Stimulated activated CD8-positive, alpha-beta memory T cell treated with anti-CD3 and anti-CD28 coated beads, Interleukin-15, amount 100 ng/mL, for 48 hours (primary cell): ENCODE results near the gene PALM.

Source experiments
- DNase-seq, 2 donors: peaks; one replicate each; pipeline ENCODE4 v3.0.0-alpha.2; 2020; ENCODE audit warnings: low read depth in 2 of 2

Gene PALM

DNA sequence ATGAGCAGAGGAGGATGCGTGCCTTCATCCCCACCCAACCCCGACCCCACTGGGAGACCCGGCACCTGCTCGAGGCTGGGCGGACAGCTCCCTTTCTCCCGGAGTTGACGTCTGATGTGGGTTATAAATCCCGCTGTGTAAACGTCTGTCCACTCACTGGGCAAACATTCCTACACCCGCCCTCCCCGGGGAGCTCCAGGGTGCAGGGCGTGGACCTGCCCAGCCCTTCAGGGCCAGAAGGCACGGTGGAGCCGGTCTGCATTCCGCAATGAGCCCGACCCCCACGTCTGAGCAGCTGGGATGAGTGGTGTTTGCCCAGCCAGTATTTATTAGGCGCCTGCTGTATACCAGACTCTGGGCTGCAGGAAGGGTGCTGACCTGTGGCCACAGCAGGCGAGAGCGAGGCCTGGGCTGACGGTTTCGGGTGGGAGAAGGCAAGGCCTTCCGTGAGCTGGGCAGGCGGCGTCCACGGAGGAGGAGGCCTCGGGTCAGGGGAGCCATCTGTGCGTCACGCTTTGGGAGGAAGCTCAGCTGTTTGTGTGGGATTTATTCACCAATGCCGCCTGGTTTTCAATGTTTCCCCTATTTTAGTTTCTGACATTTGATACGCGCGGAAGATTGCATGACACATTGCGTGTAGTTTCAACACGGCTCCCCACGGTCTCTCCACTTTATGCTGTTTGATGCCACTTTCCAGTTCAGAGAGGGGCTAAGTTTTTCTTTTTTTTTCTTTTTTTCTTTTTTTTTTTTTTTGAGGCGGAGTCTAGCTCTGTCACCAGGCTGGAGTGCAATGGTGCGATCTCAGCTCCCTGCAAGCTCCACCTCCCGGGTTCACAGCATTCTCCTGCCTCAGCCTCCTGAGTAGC lies 44.1 kb downstream of the PALM start:
- no peak for DNase-seq

DNA sequence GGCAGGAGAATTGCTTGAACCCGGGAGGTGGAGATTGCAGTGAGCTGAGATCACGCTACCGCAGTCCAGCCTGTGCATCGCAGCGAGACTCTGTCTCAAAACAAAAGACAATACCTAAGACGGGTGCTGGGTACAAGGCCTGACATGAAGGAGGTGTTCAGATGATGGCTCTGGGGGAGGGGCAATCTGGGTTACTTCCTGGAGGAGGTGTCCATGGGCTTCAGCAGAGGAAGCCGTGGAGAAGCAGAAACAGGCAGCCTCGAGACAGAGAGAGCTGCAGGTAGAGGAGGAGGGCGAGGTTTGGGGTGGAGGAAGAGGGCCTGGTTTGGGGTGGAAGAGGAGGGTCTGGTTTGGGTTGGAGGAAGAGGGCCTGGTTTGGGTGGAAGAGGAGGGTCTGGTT lies 45.8 kb downstream of the PALM start:
- no peak for DNase-seq

DNA sequence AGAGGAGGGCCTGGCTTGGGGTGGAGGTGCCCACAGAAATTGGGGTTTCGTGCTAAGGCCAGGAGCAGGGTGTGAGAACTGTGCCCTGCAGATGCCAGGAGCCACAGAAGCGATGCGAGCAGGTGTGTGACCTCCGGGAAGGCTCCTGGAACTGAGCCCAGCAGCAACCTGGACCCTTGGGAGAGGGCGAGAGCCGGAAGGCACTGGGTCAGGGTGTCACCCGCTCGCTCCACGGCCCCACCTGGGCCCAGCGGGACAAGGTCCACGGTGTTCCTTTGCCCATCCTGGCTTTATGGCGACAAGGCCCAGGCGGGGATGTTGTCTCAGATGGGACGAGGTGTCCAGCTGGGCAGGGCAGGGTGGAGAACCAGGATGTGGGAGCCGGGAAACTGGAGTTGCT lies 46.3 kb downstream of the PALM start:
- no peak for DNase-seq

DNA sequence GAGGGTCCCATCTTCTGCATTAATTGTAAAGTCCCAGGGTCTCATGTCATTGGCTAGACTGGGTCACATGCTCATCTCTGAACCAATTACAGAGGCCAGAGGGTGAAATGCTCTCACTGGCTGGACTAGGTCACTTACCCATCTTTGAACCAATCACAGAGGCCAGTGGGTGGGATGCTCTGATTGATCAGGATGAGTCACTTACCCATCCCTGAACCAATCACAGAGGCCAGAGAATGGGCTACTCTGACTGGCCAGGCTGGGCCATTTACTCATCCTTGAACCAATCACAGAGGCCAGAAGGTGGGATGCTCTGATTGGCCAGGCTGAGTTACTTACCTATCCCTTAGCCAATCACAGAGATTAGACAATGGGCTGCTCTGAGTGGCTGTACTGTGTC lies 47.5 kb downstream of the PALM start:
- peak; percentile 14 to 38 for DNase-seq

DNA sequence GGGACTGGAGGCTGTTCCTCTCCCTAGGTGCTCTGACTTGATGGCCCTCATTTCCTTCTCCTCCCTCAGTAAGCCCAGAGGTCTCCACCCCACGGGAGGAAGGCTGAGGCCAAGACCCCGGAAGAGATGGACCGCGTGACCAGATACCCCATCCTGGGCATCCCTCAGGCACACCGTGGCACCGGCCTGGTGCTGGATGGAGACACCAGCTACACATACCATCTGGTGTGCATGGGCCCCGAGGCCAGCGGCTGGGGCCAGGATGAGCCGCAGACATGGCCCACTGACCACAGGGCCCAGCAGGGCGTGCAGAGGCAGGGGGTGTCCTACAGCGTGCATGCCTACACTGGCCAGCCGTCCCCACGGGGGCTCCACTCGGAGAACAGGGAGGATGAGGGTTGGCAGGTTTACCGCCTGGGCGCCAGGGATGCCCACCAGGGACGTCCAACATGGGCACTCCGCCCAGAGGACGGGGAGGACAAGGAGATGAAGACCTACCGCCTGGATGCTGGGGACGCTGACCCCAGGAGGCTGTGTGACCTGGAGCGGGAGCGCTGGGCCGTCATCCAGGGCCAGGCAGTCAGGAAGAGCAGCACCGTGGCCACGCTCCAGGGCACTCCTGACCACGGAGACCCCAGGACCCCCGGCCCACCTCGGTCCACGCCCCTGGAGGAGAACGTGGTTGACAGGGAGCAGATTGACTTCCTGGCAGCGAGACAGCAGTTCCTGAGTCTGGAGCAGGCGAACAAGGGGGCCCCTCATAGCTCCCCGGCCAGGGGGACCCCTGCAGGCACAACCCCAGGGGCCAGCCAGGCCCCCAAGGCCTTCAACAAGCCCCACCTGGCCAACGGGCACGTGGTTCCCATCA lies 48.3 kb downstream of the PALM start:
- no peak for DNase-seq

DNA sequence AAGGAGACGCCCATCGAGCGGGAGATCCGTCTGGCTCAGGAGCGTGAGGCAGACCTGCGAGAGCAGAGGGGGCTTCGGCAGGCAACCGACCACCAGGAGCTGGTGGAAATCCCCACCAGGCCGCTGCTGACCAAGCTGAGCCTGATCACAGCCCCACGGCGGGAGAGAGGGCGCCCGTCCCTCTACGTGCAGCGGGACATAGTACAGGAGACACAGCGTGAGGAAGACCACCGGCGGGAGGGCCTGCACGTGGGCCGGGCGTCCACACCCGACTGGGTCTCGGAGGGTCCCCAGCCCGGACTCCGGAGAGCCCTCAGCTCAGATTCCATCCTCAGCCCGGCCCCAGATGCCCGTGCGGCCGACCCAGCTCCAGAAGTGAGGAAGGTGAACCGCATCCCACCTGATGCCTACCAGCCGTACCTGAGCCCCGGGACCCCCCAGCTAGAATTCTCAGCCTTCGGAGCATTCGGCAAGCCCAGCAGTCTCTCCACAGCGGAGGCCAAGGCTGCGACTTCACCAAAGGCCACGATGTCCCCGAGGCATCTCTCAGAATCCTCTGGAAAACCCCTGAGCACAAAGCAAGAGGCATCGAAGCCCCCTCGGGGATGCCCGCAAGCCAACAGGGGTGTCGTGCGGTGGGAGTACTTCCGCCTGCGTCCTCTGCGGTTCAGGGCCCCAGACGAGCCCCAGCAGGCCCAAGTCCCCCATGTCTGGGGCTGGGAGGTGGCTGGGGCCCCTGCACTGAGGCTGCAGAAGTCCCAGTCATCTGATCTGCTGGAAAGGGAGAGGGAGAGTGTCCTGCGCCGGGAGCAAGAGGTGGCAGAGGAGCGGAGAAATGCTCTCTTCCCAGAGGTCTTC lies 49.3 kb downstream of the PALM start:
- DNase-seq = no peak

DNA sequence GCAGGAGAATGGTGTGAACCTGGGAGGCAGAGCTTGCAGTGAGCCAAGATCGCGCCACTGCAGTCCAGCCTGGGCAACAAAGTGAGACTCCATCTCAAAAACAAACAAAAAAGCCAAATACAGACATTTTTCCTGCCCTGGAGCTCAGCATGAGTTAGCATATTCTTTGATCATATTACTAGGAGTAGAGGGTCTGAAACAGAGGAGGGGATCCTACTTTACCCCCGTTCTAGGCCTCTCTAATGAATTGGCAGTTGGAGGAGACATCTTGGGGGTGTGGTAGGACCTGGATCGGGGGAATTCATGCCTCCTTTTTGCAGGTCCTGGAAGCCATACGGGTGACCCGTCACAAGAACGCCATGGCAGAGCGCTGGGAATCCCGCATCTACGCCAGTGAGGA lies 54.4 kb downstream of the PALM start:
- no peak for DNase-seq

DNA sequence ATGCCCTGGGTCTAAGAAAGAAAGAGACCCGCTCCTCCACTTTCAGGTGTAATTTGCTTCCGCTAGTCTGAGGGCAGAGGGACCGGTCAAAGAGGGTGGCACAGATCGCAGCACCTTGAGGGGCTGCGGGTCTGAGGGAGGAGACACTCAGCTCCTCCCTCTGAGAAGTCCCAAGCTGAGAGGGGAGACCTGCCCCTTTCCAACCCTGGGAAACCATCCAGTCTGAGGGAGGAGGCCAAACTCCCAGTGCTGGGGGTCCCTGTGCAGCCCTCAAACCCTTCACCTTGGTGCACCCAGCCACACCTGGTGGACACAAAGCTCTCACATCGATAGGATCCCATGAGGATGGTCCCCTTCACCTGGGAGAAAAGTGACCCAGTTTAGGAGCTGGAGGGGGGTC lies 55.1 kb downstream of the PALM start:
- DNase-seq = no peak

DNA sequence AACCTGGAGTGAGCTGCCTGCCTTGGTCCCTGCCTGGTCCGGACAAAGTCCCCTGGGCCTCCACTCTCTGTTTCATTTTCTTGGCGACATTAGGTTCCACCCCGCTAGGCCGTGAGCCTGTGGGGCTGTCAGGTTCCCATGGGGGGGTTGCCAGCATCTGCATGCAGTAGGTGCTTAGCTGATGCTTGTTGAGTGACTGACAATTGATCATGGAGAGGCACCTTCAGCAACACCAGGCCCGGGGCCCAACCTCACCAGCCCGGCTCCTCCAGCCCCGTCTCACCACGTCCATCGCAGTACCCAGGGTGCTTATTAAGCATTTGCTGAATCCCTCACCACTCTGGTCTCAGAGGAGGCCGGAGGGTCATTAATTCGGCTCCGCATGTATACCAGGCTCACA lies 55.6 kb downstream of the PALM start:
- no peak for DNase-seq

DNA sequence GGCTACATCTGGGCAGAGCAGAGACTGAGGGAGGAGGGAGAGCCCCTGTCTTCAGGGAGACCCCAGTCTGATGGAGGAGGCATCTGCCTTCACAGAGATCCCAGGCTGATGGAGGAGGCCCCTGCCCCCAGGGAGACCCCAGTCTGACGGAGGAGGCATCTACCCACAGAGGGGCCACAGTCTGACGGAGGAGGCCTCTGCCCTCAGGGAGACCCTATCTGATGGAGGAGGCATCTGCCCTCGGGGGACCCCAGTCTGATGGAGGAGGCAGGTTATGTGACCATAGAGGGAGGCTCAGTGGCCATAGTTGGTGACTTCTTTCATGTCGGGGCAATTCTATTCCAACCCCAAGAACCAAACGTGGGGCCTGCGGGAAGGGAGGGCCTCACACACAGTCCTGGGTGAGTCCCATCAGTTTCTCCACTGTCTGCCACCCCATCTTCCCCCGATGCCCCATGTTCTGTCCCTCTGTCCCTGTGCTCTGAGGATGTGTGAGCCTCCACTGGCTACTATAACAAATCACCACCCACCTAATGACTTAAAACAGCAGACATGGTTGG lies 56.5 kb downstream of the PALM start:
- no peak for DNase-seq

DNA sequence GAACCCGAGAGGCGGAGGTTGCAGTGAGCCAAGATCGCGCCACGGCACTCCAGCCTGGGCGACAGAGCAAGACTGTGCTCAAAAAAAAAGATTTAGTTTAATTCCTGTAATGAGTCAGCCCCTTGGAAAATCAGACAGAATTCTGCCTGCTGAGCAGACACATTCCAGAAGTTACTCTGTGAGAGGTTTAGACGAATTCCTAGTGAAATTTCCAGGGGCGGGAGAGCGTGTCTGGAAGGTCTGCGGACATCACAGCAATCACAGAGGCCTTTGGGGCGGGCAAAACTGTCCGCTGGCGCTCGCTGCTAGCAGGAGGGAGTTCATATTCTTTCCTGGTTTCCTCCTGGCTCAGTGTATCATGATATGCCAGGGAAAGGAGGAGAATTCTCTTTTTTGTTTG lies 59.7 kb downstream of the PALM start:
- DNase-seq = no peak

DNA sequence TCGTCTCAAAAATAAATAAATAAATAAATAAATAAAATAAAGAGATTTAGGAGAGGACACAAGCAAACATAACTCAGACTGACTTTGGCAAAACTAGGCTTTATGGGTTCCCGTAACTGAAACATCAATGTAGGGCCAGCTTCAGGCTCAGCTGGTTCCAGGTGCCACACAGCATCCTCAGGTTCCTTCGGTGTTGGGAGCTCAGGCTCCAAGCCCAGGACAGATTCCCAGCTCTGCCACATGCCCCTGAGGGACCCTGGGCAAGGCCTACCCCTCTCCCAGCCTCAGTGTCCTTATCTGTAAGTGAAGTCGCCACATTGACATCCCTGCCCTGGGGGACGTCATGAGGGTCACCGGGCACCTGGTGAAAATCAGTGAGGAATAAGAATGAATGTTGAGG lies 60.9 kb downstream of the PALM start:
- no peak for DNase-seq

DNA sequence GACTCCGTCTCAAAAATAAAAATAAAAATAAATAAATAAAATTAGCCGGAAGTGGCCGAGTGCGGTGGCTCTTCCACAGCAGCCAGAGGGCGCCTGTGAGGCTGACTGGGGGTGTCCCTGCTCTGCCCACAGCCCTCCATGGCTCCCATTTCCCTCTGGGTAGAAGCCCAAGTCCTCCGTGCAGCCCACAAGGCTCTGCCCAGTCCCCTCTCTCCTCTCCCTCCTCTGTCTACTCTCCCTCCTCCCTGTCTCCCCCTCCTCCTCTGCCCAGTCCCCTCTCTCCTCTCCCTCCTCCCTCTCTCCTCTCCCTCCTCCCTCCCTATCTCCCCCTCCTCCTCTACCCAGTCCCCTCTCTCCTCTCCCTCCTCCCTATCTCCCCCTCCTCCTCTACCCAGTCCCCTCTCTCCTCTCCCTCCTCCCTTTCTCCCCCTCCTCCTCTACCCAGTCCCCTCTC lies 62.6 kb downstream of the PALM start:
- DNase-seq = peak in 1 of 2 donors; percentile 13

DNA sequence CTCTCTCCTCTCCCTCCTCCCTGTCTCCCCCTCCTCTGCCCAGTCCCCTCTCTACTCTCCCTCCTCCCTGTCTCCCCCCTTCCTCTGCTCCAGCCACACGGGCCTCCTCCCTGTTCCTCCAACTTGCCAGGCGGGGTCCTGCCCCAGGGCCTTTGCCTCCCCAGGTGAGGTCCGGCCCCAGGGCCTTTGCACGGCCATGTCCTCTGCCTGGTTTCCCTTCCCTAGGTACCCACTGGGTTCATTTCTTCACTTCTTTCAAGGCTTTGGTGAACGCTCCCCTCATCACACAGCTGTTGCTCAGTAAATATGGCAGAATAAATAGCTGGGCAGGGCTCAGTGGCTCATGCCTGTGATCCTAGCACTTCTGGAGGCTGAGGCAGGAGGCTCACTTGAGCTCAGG lies 63.3 kb downstream of the PALM start:
- no peak for DNase-seq

DNA sequence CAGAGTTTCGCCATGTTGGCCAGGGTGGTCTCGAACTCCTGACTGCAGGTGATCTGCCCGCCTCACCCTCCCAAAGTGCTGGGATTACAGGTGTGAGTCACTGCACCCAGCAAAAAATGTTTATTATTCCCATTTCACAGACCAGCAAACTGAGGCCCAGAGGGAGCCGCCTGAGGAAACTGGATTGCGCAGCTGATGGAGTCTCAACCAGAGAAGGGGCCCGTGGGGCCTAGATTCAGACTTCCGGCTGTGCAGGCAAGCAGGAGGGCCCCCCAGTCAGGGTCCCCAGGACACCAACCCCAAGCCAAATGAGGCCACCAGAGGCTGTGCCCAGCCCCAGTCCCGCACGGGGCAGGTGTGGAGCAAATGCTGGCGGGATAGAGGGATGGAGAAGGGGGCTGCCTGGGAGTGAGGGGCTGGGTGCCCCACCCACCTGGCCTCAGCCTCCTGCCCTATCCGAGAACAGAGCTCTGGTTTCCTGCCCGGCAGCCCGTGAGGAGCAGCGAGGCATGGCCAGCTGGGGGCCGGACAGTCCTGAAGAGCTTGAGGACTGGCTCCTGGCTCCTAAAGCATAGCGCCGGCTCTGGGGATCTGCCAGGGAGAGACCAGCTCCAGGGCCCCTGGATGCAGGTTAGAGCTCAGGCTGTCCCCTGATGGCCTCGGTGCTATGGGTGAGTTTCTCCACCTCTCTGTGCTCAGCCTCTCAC lies 64.1 kb downstream of the PALM start:
- no peak for DNase-seq

DNA sequence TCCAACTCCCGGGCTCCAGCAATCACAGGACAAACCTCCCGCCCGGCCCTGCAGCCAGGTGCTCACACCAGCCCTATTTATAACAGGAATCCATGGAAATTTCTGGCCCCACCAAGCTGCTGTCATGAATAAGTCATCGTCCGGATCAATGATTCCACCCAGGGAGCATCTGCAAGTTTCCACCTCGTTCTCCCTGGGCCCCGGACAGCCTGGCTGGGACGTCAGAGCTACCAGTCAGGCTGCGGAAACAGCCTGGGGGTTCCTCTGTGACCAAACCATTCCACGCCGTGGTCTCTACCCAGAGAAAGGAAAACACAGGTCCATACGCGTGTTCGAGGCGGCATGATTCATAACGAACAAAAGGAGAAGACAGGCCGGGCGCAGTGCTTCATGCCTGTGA lies 67.8 kb downstream of the PALM start:
- no peak for DNase-seq

DNA sequence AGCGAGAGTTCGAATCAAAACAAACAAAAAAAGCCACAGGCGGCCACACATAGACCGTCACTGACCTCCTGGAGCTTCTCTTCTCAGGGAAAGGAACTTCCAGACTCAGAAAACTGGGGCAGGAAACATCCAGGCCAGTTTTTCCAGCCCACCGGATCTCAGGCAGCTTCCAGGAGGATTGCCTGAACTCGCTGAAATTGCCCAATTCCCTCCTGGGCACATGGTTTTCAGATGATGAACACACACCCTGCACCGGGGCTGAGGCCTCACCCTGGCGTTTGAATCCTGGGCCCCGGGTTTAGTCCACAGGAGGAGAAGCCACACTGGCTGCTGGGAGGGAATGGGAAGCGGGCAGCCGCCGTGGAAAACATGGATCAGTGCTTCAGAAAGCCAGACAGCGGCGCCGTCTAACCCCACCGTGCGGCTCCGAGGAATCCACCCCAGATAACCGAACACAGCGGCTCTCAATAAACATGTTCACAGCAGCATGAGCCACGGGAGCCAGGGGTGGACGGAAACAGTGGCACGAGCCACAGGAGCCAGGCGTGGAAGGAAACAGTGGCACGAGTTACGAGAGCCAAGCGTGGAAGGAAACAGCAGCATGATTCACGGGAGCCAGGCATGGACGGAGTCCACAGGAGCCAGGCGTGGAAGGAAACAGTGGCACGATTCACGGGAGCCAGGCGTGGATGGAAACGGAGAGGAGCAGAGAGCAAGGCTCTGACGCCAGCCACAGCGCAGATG lies 70.3 kb downstream of the PALM start:
- DNase-seq = no peak

DNA sequence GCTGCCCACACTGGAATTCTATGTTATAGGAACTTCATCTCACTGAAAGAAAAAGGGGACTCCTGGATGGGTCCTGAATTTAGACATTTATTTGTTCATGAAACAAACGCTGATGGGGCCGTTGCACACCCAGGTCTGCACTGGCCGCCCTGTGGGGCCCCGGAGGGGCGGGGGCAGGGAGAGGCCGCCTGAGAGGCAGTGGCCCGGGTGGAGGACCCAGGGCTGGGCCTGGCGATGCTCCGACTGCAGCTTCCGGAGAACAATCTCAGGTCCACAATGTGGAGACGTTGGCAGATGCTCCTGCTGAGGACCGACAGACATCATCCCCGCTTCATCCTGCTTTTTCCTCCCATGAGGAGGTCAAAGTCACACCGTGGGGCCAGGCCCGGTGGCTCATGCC lies 72.2 kb downstream of the PALM start:
- no peak for DNase-seq

DNA sequence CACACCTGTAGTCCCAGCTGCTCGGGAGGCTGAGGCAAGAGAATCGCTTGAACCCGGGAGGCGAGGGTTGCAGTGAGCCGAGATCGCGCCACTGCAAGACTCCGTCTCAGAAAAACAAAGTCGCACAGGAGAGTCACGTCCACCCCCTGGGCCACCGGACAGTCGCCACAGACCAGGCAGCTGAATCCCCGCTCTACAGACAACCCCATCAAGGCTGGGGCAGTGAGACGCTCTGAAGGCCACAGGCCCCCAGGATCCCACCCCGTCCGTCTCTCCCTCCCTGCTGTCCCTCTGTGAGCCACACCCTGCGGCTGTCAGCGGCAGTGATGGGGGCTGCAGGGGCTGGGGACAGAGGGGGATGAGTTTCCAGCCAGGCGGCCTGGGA lies 73.1 kb downstream of the PALM start:
- DNase-seq = no peak

DNA sequence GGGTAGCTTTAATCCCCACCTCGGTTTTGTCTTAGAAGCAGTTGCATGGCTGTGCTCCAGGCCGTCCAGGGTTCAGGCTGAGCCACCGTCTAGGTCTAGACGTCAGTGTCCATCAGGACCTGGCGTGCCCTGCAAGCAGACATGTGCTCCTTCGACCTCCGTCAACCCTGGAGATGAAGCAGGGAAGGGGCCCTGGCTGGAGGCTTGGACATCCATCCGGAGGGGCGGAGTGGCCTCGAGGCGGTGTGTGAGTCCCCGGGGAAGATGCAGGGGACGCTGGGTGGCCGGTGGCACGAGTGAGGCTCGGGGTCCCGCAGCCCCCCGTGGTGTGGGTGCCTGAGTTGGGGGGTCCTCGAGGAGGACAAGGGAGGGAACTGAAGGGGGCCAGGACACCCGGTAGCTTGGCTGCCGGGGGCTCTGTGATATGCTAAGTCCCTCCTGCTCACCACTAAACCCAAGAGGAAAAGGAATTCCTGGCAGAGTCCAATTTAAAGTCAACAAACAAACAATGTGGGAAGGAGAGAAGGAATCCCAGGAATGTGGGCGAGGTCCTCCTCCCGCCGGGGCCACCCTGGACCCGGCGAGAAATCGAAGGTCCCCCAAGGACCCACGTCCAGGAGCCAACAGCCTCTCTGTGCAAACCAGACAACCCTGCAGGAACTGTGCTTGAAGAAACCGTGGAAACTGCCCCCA lies 73.6 kb downstream of the PALM start:
- no peak for DNase-seq
